GM19238 (cell line): ENCODE data around the gene VWA3A.
"Not testable (repeated sequence)": the region's sequence is repeated elsewhere in the genome, so short reads cannot be mapped to it uniquely, and the experiment has no call there.

Source experiments
- DNase-seq: peaks from one replicate; pipeline ENCODE4 v3.0.0; 2011; ENCODE audit warnings: low spot score; ENCODE audit not compliant: insufficient read length

The VWA3A gene

DNA sequence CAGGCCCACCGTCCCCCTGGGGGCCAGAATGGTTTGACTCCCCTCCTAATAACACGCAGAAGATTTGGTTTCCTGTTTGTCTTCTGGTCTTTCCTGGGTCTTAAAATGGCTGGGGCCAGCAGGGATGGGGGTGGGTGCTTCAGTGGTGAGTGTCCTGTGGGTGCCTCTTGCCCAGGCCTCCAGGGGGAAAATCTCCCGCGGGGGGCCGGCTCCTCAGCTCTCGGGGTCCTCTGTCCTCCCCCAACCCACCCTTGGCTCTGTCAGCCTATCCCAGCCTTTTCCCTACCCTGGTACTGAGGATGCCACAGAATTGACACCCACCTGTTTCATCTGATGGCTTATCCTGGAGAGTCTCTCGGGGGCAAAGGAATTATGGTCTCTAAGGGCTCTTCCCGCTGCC is 46.1 kb downstream of the VWA3A start:
- DNase-seq: no peak

- DNase-seq: no peak
Observed at GRCh38 chr16:22139008-22139407, 46.7 kb downstream of the VWA3A start.

DNA sequence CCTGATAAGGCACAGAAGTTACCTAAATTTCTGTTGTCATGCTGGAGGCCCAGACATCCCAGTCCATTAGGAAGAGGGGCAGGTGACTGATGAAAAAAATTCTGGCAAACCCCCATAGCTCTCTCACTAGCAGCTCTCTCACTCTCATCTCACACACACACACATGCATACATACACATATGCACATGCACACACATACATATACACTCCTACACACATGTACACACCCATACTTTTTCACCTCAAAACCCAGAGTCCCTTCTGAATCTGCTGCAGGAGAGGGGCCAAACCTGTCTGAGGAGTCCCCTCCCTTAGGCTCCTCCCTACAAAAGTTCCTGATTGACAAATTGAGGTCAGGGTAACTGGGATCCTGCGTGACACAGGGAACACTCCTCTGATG is 47.4 kb downstream of the VWA3A start:
- no peak for DNase-seq

GRCh38 chr16:22141767-22142166 is 49.4 kb downstream of the VWA3A start:
- no peak for DNase-seq

DNA sequence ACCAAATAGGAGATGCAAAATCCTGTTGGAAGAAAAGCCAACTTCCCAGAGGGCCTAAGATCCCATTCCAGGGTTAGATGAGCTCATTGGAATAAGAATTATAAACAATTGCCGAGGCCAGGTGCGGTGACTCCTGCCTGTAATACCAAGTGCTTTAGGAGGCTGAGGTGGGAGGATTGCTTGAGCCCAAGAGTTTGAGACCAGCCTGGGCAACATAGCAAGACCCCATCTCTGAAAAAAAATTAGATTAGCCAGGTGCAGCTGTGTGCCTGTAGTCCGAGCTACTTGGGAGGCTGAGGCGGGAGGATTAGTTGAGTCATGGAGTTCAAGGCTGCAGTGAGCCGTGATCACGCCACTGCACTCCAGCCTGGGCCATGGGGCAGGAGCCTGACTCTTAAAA is 52.2 kb downstream of the VWA3A start:
- DNase-seq: no peak

GRCh38 chr16:22147853-22148252 is 55.5 kb downstream of the VWA3A start:
- DNase-seq: no peak

DNA sequence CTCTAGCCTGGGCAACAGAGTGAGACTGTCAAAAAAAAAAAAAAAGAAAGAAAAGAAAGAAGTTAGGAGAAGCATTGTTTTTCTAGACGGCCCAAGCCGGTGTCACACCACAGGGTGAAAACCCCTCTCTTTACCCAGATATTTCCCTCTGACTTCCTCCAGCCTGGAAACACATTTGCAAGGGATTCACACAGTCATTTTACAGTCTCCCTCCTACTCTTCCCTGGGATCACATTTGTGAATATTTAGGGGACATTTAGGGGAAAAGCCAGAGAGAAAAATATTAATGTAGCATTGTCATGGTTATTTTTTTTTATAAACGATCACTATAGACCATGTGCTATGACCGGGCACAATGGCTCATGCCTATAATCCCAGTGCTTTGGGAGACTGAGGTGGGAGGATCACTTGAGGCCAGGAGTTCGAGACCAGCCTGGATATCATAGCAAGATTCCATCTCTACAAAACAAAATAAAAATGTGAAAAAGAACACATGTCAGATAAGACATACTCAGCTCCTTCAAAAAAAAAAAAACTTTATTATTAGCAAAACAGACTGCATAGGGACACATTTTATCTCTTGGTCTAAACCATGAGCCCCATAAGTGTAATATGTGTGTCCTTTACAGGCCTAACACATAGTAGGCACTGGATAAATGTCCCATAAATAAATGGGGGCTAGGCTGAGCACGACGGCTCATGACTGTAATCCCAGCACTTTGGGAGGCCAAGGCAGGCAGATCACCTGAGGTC is 59.1 kb downstream of the VWA3A start:
- no peak for DNase-seq

GRCh38 chr16:22152316-22152715 is 60.0 kb downstream of the VWA3A start:
- no peak for DNase-seq

DNA sequence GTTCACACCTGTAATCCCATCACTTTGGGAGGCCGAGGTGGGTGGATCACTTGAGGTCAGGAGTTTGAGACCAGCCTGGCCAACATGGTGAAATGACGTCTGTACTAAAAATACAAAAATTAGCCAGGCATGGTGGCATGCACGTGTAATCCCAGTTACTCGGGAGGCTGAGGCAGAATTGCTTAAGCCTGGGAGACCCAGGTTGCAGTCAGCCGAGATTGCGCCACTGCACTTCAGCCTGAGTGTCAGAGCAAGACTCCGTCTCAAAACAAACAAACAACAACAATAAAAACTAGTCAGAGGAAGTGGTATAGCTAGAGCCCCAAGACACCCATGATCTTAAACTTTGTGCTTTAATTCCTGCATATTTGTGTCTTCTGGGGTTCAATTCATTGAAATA is 60.7 kb downstream of the VWA3A start:
- not testable (repeated sequence) for DNase-seq

DNA sequence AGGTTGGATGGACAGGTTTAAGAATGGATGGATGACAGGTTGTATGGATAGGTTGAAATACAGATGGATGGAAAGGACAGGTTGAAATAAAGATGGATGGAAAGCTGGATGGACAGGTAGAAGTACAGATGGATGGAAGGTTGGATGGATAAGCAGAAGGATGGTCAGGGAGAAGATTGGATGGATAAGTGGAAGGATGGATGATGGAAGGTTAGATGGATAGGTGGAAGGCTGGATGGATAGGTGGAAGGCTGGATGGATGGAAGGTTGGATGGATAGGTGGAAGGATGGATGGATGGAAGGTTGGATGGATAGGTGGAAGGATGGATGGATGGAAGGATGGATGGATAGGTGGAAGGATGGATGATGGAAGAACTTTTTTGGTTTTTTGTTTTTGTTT is 69.1 kb downstream of the VWA3A start:
- DNase-seq: no peak

DNA sequence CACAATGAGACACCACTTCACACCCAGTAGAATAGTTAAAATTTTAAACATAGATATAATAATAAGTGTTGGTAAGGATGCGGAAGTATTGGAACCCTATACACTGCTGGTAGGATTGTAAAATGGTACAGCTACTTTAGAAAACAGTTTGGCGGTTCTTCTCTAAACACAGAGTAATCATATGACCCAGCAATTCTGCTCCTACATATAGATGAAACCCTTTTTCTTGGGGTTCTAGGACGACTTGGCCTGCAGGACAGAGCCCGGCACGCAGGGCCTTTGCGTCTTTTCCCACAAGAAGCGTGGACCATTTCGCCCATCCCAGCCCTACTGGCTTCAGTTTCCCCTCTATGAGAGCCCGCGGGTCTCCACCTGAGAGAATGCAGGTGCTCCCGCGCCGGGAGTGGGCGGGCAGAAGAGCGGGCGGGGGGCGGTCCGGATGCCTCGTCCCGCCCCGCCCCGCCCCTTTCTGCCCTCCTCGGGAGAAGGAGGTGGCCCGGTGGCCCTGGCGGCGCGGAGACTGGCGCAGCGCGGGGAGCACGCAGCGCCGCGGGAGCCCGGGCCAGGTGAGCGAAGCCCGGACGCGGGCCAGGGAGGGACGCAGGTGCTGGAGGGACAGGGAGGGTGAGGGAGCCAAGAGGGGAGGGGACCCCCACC is 69.8 kb downstream of the VWA3A start, which contains the start of gene SDR42E2:
Gene SDR42E2, plus strand, starts transcription at position 508 of the 657 bp plus-strand sequence. CDS start 3,077 bp downstream, outside the sequence.
- peak; percentile 34 for DNase-seq

GRCh38 chr16:22162656-22163009 is 70.3 kb downstream of the VWA3A start:
- no peak for DNase-seq

GRCh38 chr16:22163806-22164205 is 71.5 kb downstream of the VWA3A start:
- DNase-seq: no peak

DNA sequence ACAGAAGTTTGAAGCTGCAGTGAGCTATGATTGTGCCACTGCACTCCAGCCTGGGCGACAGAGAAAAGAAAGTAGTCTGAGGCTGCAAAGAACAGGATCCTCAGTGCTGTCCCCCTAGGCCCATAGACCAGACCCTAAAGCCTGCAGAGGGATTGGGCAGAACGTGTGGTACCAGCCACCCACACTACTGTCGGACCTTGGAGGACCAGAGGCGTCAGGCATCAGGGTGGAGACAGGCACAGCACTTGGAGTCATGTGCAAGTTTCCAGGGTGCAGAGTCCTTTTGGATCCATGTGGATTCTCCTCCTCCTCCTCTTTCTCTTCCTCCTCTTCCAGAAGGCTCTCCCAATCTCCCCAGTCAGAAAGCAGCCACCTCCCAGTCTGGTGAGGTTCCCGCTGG is 72.1 kb downstream of the VWA3A start:
- no peak for DNase-seq

DNA sequence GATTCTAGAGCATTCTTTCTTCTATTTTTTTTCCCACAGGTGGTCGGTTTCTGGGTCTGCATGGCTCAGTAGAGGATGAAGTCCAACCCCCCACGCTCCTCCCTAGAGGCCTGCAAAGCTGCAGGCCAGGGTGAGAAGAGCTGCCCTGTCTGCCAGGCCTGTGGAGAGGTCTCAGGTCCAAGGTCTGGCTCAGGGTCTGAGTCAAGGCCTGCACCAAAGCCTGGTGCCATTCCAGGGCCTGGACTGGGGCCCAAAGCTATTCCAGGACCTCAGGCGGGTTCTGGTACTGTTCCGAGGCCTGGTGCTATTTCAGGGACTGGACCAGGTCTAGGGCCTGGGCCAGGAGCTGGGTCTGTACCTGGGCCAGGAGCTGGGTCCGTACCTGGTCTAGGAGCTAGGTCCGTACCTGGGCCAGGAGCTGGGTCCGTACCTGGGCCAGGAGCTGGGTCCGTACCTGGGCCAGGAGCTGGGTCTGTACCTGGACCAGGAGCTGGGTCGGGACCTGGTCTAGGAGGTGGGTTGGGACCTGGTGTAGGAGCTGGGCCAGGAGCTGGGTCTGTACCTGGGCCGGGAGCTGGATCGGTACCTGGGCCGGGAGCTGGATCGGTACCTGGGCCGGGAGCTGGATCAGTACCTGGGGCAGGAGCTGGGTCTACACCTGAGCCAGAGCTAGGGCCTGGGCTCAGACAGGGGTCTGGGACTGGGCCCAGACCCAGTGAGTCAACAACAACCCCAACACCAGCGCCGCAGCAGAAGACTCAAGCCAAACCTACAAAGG is 73.4 kb downstream of the VWA3A start:
- no peak for DNase-seq

DNA sequence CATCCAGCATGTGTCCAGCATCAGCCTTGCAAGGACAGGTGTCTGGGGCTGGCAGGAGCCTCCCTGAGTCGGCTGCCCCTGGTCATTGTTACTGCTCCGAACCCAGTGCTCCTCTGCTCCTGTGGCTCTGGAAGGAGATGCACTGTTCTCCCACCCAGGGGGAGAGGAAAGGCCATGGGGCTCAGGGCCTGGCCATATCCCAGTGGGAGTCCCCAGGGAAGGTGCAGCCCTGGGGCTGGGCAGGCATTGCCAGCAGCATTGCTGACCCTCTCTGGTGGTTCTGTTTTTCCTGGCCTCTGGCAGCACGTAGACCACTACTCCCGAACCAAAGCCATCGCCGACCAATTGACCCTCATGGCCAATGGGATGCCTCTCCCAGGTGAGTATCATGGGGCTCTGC is 79.6 kb downstream of the VWA3A start:
- no peak for DNase-seq

DNA sequence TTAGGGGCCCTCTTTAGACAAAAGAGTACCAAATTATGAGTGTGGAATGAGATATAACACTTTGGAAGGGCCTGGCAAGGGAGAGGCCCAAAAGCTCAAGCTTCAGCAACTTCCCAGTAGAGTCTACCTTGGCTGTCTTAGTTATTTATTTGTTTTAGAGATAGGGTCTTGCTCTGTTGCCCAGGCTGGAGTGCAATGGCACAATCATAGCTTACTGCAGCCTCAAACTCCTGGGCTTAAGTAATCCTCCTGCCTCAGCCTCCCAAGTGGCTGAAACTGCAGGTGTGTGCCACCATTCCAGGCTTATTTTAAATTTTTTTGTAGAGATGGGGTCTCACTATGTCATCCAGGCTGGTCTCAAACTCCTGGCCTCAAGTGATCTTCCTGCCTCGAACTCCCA is 80.3 kb downstream of the VWA3A start:
- DNase-seq: not testable (repeated sequence)

GRCh38 chr16:22174642-22175041 is 82.3 kb downstream of the VWA3A start:
- DNase-seq: no peak

- DNase-seq: no peak
Observed at GRCh38 chr16:22177968-22178930, 85.9 kb downstream of the VWA3A start.

- DNase-seq: no peak
Observed at GRCh38 chr16:22181426-22181825, 89.1 kb downstream of the VWA3A start.

GRCh38 chr16:22181843-22182242 is 89.5 kb downstream of the VWA3A start:
- no peak for DNase-seq
